ENCODE data around the gene GPR35. TPM values are rescaled to one million over a fixed set of nuclear protein-coding genes. Genes with fewer than 3 reads are reported as not detected.
A peak's percentile ranks its signal among the peaks of the same experiment; 100 is the strongest.

GPR35 gene
- total RNA-seq, 1 donor from 2014 or later = 4.7 TPM

- Histone ChIP-seq H3K36me3 (no peaks in the 10 kb centered on the region), H3K27me3 (ENCODE audit: low read depth) (no peaks in the 10 kb centered on the region), H3K4me3 (no peak overlapping the region), H3K27ac (peak overlapping the region; percentile 24), H3K4me1 (peaks cover 42% of the 10 kb centered on the region), H3K9me3 (no peaks in the 10 kb centered on the region)
- intact Hi-C loops (cut with DNase I) = no loop called here
- peak in 1 of 2 donors; percentile 2 for ATAC-seq
- TF ChIP-seq CTCF (IDR thresholded peaks at IDR 0.05) = no peak
- DNase-seq = peak; percentile 45
These were observed 1.0 kb upstream of the GPR35 start for GRCh38 chr2:240624011-240624949.

- no peak for TF ChIP-seq CTCF (IDR thresholded peaks at IDR 0.05)
- no peaks in the 10 kb centered on the region for H3K36me3 ChIP-seq
- H3K9me3 ChIP-seq = no peaks in the 10 kb centered on the region
- peak in 1 of 2 donors; percentile 37 for ATAC-seq
- intact Hi-C loops (cut with DNase I) = no loop called here
- DNase-seq = peak; percentile 67
- no peaks in the 10 kb centered on the region for H3K27me3 ChIP-seq (ENCODE audit: low read depth)
- H3K27ac ChIP-seq = peak overlapping the region; percentile 49
- no peak overlapping the region for H3K4me3 ChIP-seq
- peaks cover 24% of the 10 kb centered on the region for H3K4me1 ChIP-seq
These were observed 1.4 kb downstream of the GPR35 start for GRCh38 chr2:240626531-240627300.

GRCh38 chr2:240627736-240628506 is 2.6 kb downstream of the GPR35 start:
- Histone ChIP-seq H3K27ac (no peak overlapping the region), H3K9me3 (no peaks in the 10 kb centered on the region), H3K36me3 (no peaks in the 10 kb centered on the region), H3K4me1 (peaks cover 20% of the 10 kb centered on the region), H3K4me3 (no peak overlapping the region), H3K27me3 (ENCODE audit: low read depth) (no peaks in the 10 kb centered on the region)
- DNase-seq (no peak), ATAC-seq (no peak)
- TF ChIP-seq CTCF (IDR thresholded peaks at IDR 0.05) = no peak
- intact Hi-C loops (cut with DNase I) = no loop called here

GRCh38 chr2:240628507-240628807 is 3.2 kb downstream of the GPR35 start:
- TF ChIP-seq CTCF (IDR thresholded peaks at IDR 0.05) = no peak
- H3K27ac ChIP-seq = no peak overlapping the region
- H3K4me1 ChIP-seq = peaks cover 20% of the 10 kb centered on the region
- H3K36me3 ChIP-seq = no peaks in the 10 kb centered on the region
- intact Hi-C loops (cut with DNase I) = no loop called here
- DNase-seq (no peak), ATAC-seq (no peak)
- no peak overlapping the region for H3K4me3 ChIP-seq
- no peaks in the 10 kb centered on the region for H3K27me3 ChIP-seq (ENCODE audit: low read depth)
- no peaks in the 10 kb centered on the region for H3K9me3 ChIP-seq

Measured in lower lobe of right lung (tissue), 2 donors.